Astrocyte (in vitro differentiated cells and primary cell): ENCODE data around the gene SEMA3B. TPM values are rescaled to one million over a fixed set of nuclear protein-coding genes. Genes with fewer than 3 reads are reported as not detected.

Experiments
- DNase-seq: peaks from one replicate; pipeline ENCODE4 v3.0.0-alpha.2; 2010; ENCODE audit warnings: low read depth
- FAIRE-seq: peaks from 2 replicates; lab custom pipeline; 2011; peaks lifted over from hg19 to GRCh38; lab: Jason Lieb, UNC
- H2AFZ ChIP-seq: 2 replicates; pipeline ENCODE4 v1.6.0; 2012; ENCODE audit warnings: low read depth, low read length, inconsistent platforms
- H3K27ac ChIP-seq: 2 replicates; pipeline ENCODE4 v1.5.1; 2011; ENCODE audit warnings: low read depth, low read length, inconsistent platforms
- H3K27me3 ChIP-seq: 2 replicates; pipeline ENCODE4 v1.6.0; 2011; ENCODE audit warnings: low read length, inconsistent platforms; ENCODE audit not compliant: insufficient read depth
- H3K36me3 ChIP-seq: 2 replicates; pipeline ENCODE4 v1.5.1; 2011; ENCODE audit warnings: low read length, inconsistent platforms; ENCODE audit not compliant: insufficient read depth
- H3K4me1 ChIP-seq: 2 replicates; pipeline ENCODE4 v1.5.1; 2011; ENCODE audit warnings: low read length, inconsistent platforms; ENCODE audit not compliant: insufficient read depth
- H3K4me2 ChIP-seq: 2 replicates; pipeline ENCODE4 v1.6.0; 2012; ENCODE audit warnings: low read length, inconsistent platforms
- H3K4me3 ChIP-seq: 2 replicates; pipeline ENCODE4 v1.5.1; 2011; ENCODE audit warnings: low read depth, mild to moderate bottlenecking, low read length, inconsistent platforms; ENCODE audit not compliant: insufficient read depth
- H3K79me2 ChIP-seq: 2 replicates; pipeline ENCODE4 v1.6.0; 2012; ENCODE audit warnings: mild to moderate bottlenecking, low read length, inconsistent platforms; ENCODE audit not compliant: insufficient read depth
- H3K9ac ChIP-seq: 2 replicates; pipeline ENCODE4 v1.6.0; 2012; ENCODE audit warnings: mild to moderate bottlenecking, low read length, inconsistent platforms
- H3K9me3 ChIP-seq: 2 replicates; pipeline ENCODE4 v1.5.1; 2012; ENCODE audit warnings: low read depth, mild to moderate bottlenecking, low read length, inconsistent platforms; ENCODE audit not compliant: insufficient read depth
- H4K20me1 ChIP-seq: 2 replicates; pipeline ENCODE4 v1.6.0; 2012; ENCODE audit warnings: low read length, inconsistent platforms; ENCODE audit not compliant: insufficient read depth
- H3K27ac Mint-ChIP-seq: one replicate; pipeline ENCODE4 v1.8.0; 2021; ENCODE audit warnings: mild to moderate bottlenecking, mixed read lengths; ENCODE audit not compliant: unreplicated experiment
- H3K27me3 Mint-ChIP-seq: one replicate; pipeline ENCODE4 v1.8.0; 2021; ENCODE audit warnings: low read depth, mixed read lengths; ENCODE audit not compliant: unreplicated experiment
- H3K36me3 Mint-ChIP-seq: one replicate; pipeline ENCODE4 v1.8.0; 2021; ENCODE audit warnings: low read depth, mixed read lengths; ENCODE audit not compliant: unreplicated experiment
- H3K4me1 Mint-ChIP-seq: one replicate; pipeline ENCODE4 v1.8.0; 2021; ENCODE audit warnings: low read depth, mixed read lengths; ENCODE audit not compliant: unreplicated experiment
- H3K4me3 Mint-ChIP-seq: one replicate; pipeline ENCODE4 v1.8.0; 2021; ENCODE audit warnings: mild to moderate bottlenecking, moderate library complexity, mixed read lengths; ENCODE audit not compliant: unreplicated experiment
- H3K9me3 Mint-ChIP-seq: one replicate; pipeline ENCODE4 v1.8.0; 2021; ENCODE audit warnings: mild to moderate bottlenecking, mixed read lengths; ENCODE audit not compliant: unreplicated experiment
- EZH2 ChIP-seq: IDR thresholded peaks from 2 replicates; pipeline ENCODE4 v1.6.1; 2012; ENCODE audit warnings: mild to moderate bottlenecking, low read length, inconsistent platforms; ENCODE audit not compliant: insufficient read depth
- total RNA-seq: library from RNA; stranded (reverse); gene quantifications from 2 replicates; pipeline ENCODE4 v1.2.1, GENCODE V29; 2021
- TF ChIP-seq, protein P1 (sequence below): IDR thresholded peaks from 2 replicates; pipeline ENCODE4 v1.5.1; 2011; ENCODE audit warnings: low read depth, mild to moderate bottlenecking, inconsistent platforms, low read length, moderate library complexity; ENCODE audit not compliant: insufficient read depth

SEMA3B gene
- total RNA-seq, 1 donor from 2014 or later = 5.9 TPM

DNA sequence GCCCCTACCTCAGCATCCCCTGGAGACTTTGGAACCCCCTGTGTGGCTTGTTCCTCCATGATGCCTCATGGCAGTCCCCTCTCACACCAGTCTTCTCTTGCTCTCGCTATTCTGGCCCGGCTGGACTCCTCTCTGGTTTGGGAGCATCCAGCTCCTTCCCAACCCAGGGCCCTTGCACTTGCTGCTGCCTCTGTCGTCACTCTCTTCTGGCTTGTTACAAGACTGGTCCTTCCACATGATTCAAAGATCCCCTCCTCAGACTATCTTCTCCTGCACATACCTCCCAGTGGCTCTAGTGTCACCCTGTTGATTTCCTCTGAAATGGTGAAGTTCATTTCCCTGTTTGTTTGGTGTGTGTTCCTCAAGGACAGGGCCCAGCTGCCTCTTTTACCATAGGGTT is 39.5 kb upstream of the SEMA3B start:
- H3K27me3 Mint-ChIP-seq = peaks cover 12% of the 10 kb centered on the region
- TF ChIP-seq, protein P1, sequence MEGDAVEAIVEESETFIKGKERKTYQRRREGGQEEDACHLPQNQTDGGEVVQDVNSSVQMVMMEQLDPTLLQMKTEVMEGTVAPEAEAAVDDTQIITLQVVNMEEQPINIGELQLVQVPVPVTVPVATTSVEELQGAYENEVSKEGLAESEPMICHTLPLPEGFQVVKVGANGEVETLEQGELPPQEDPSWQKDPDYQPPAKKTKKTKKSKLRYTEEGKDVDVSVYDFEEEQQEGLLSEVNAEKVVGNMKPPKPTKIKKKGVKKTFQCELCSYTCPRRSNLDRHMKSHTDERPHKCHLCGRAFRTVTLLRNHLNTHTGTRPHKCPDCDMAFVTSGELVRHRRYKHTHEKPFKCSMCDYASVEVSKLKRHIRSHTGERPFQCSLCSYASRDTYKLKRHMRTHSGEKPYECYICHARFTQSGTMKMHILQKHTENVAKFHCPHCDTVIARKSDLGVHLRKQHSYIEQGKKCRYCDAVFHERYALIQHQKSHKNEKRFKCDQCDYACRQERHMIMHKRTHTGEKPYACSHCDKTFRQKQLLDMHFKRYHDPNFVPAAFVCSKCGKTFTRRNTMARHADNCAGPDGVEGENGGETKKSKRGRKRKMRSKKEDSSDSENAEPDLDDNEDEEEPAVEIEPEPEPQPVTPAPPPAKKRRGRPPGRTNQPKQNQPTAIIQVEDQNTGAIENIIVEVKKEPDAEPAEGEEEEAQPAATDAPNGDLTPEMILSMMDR = no peak
- TF ChIP-seq EZH2 = no peak
- H2AFZ ChIP-seq = no peak overlapping the region
- peaks cover 7% of the 10 kb centered on the region for H3K4me1 Mint-ChIP-seq
- no peak for DNase-seq
- no peaks in the 10 kb centered on the region for H3K36me3 ChIP-seq
- H3K27me3 ChIP-seq = peaks cover 4% of the 10 kb centered on the region
- H3K79me2 ChIP-seq = no peaks in the 10 kb centered on the region
- H3K4me3 ChIP-seq = no peak overlapping the region
- no peak for FAIRE-seq
- peak overlapping the region; percentile 9 for H3K4me3 Mint-ChIP-seq
- no peak overlapping the region for H3K9ac ChIP-seq
- H3K27ac ChIP-seq = no peak overlapping the region
- no peaks in the 10 kb centered on the region for H3K36me3 Mint-ChIP-seq
- H3K4me2 ChIP-seq = no peak overlapping the region
- H3K27ac Mint-ChIP-seq = no peak overlapping the region
- peaks cover 2% of the 10 kb centered on the region for H3K9me3 Mint-ChIP-seq
- peaks cover 4% of the 10 kb centered on the region for H3K4me1 ChIP-seq
- H4K20me1 ChIP-seq = no peaks in the 10 kb centered on the region
- H3K9me3 ChIP-seq = no peaks in the 10 kb centered on the region

DNA sequence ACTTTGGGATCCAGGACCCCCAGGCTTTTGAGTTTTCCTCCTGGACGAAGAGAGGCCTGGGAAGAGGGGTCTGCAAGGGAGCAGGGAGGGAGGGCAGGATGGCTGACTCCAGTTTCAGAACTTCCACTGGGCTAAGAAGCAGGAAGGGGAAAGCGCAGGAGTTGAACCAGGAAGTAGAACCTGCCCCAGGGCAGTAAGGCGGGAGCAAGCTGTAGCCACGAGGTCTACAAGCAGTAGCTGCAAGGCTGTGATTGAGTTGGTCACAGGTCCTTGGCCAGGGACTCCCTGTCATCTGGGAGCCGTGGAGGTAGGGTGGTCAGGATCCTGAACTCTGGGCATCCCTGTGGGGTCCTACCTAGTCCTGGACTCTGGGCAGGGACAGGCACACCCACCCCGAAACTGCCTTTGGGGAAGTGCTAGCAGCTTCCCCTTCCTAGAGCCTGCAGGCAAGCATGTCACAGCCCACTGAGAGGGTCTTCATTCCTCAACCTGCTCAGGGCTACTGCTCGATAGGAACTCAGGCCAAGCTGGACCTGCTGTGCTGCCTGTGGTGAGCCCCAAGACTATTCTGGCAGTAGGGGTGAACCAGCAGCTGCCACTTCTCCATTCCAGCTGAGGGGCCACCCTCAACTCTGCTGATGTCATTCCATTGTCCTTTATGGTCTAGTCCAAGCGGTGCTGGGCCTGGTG is 38.7 kb upstream of the SEMA3B start:
- DNase-seq (no peak), FAIRE-seq (no peak)
- TF ChIP-seq EZH2 = no peak
- TF ChIP-seq, protein P1 = no peak
- Mint-ChIP-seq H3K4me3 (no peak overlapping the region), H3K27ac (no peak overlapping the region), H3K27me3 (peaks cover 7% of the 10 kb centered on the region), H3K36me3 (no peaks in the 10 kb centered on the region), H3K4me1 (peaks cover 7% of the 10 kb centered on the region), H3K9me3 (no peaks in the 10 kb centered on the region)
- no peaks in the 10 kb centered on the region for H3K27me3 ChIP-seq
- H4K20me1 ChIP-seq = no peaks in the 10 kb centered on the region
- no peaks in the 10 kb centered on the region for H3K9me3 ChIP-seq
- H3K27ac ChIP-seq = no peak overlapping the region
- H3K4me1 ChIP-seq = peaks cover 4% of the 10 kb centered on the region
- H3K4me2 ChIP-seq = no peak overlapping the region
- H3K9ac ChIP-seq = no peak overlapping the region
- H2AFZ ChIP-seq = no peak overlapping the region
- no peaks in the 10 kb centered on the region for H3K79me2 ChIP-seq
- H3K36me3 ChIP-seq = no peaks in the 10 kb centered on the region
- no peak overlapping the region for H3K4me3 ChIP-seq

DNA sequence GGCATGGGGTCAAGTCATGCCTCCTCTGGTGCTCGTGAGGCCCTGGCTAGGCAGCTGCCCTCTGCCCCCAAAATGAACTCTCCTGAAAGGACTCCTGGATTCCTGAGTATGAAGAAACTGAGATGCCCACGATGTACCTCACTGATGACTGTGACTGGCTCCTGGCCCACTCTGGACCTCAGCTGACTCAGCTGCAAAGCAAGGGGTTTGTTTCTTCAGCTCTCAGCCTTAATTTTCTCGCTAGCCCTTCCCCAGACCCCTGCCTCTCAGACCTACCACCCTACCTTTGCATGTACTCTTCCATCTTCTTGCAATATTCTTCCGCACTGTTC is 38.2 kb upstream of the SEMA3B start:
- no peaks in the 10 kb centered on the region for H4K20me1 ChIP-seq
- no peaks in the 10 kb centered on the region for H3K36me3 ChIP-seq
- peaks cover 8% of the 10 kb centered on the region for H3K4me1 ChIP-seq
- no peaks in the 10 kb centered on the region for H3K27me3 ChIP-seq
- no peak overlapping the region for H3K9ac ChIP-seq
- Mint-ChIP-seq H3K4me3 (no peak overlapping the region), H3K27me3 (peaks cover 3% of the 10 kb centered on the region), H3K36me3 (no peaks in the 10 kb centered on the region), H3K27ac (no peak overlapping the region), H3K9me3 (no peaks in the 10 kb centered on the region), H3K4me1 (peaks cover 7% of the 10 kb centered on the region)
- no peak for DNase-seq
- no peaks in the 10 kb centered on the region for H3K9me3 ChIP-seq
- H3K79me2 ChIP-seq = no peaks in the 10 kb centered on the region
- no peak overlapping the region for H3K4me3 ChIP-seq
- H3K27ac ChIP-seq = no peak overlapping the region
- H2AFZ ChIP-seq = no peak overlapping the region
- TF ChIP-seq EZH2 = no peak
- TF ChIP-seq, protein P1 = no peak
- no peak for FAIRE-seq
- H3K4me2 ChIP-seq = no peak overlapping the region
